Mucosa of descending colon (tissue), 3 donors: Measurements from ENCODE around the gene EPS8L3. TPM values are rescaled to one million over a fixed set of nuclear protein-coding genes. Genes with fewer than 3 reads are reported as not detected.

ENCODE experiments used
- ATAC-seq: fragments of 200-7000 bp; cut with Tn5 transposase; one replicate; pipeline ENCODE4 v1.9.1; 2020; ENCODE audit warnings: mild to moderate bottlenecking, moderate library complexity
- DNase-seq, 3 donors: peaks; one replicate each; pipeline ENCODE4 v3.0.0-alpha.2; 2020
- H3K36me3 ChIP-seq: fragments of 200-600 bp; one replicate; pipeline ENCODE4 v1.8.0; 2021; ENCODE audit warnings: low read depth, mild to moderate bottlenecking
- H3K4me1 ChIP-seq: fragments of 200-600 bp; one replicate; pipeline ENCODE4 v1.8.0; 2021; ENCODE audit warnings: low read depth, mild to moderate bottlenecking
- H3K4me3 ChIP-seq: fragments of 200-600 bp; one replicate; pipeline ENCODE4 v1.8.0; 2021; ENCODE audit warnings: mild to moderate bottlenecking
- H3K9me3 ChIP-seq: fragments of 200-600 bp; one replicate; pipeline ENCODE4 v1.8.0; 2021; ENCODE audit warnings: mild to moderate bottlenecking
- CTCF ChIP-seq: fragments of 200-600 bp; IDR thresholded peaks from one replicate; pipeline ENCODE4 v1.8.0; 2022; ENCODE audit warnings: antibody characterized with exemption, mild to moderate bottlenecking
- intact Hi-C, 2 donors: fragments of 100-400 bp; cut with DNase I in 1 of 2; cut with micrococcal nuclease in 1 of 2; formaldehyde crosslinking; loops; one replicate each; pipeline versions ENCODE4 v1.11.0 to v1.11.1; 2022; cut with DNase I, micrococcal nuclease
- total RNA-seq, 3 donors: library from RNA; stranded (reverse); fragmentation: NEBNext Ultra II Directional in 2 of 3; extraction: Animal tissue kit (Norgen Biotek cat#: 25700) in 2 of 3; gene quantifications; one replicate each; pipeline versions ENCODE4 v1.2.1 to v1.2.4, GENCODE V29; 2021 to 2023
- donor health status: DM: no; HTN: no; CAD: no; lungs with moderate emphysema.
- donor health status: DM: no; HTN: no; CAD: no.
- donor health status: DM: no; HTN: yes; CAD: no.

The EPS8L3 gene
- total RNA-seq, 3 donors from 2014 or later = 211 to 539 (median 356) TPM

- Histone ChIP-seq H3K36me3 (no peaks in the 10 kb centered on the region), H3K4me3 (no peak overlapping the region), H3K4me1 (peaks cover 4% of the 10 kb centered on the region), H3K9me3 (no peaks in the 10 kb centered on the region)
- ATAC-seq (no peak), DNase-seq (peak in 1 of 3 donors; percentile 17)
- intact Hi-C loops = loop anchor here (2.0 to 5.0 kb wide), 3 partner anchors 206 to 234 kb away; partner anchors contain the start of gene AHCYL1 (in 1 of the 2)
- TF ChIP-seq CTCF = no peak
Observed at GRCh38 chr1:109776206-109776835, 12.6 kb upstream of the EPS8L3 start.

- no peak for TF ChIP-seq CTCF
- no peaks in the 10 kb centered on the region for H3K36me3 ChIP-seq
- no peak for ATAC-seq
- intact Hi-C loops = loop anchor here in 1 of 2 donors (5.0 kb wide), 2 partner anchors 207 to 233 kb away; partner anchors contain the start of gene AHCYL1
- peaks cover 4% of the 10 kb centered on the region for H3K4me1 ChIP-seq
- no peak overlapping the region for H3K4me3 ChIP-seq
- no peaks in the 10 kb centered on the region for H3K9me3 ChIP-seq
- DNase-seq = no peak
Observed at GRCh38 chr1:109775398-109775797, 11.7 kb upstream of the EPS8L3 start.

GRCh38 chr1:109773900-109774485, 10.3 kb upstream of the EPS8L3 start:
- Histone ChIP-seq H3K4me3 (no peak overlapping the region), H3K36me3 (no peaks in the 10 kb centered on the region), H3K4me1 (peaks cover 4% of the 10 kb centered on the region), H3K9me3 (no peaks in the 10 kb centered on the region)
- no peak for ATAC-seq
- no peak for TF ChIP-seq CTCF
- DNase-seq = peak in 2 of 3 donors; percentile 33 to 51
- intact Hi-C loops = loop anchor here (5.0 kb wide), 1 partner anchor 132 kb away; no protein-coding TSS in a partner anchor

- H3K36me3 ChIP-seq = no peaks in the 10 kb centered on the region
- ATAC-seq = peak; percentile 87
- TF ChIP-seq CTCF = peak; percentile 81
- no peak overlapping the region for H3K4me3 ChIP-seq
- H3K9me3 ChIP-seq = no peaks in the 10 kb centered on the region
- peaks cover 4% of the 10 kb centered on the region for H3K4me1 ChIP-seq
- intact Hi-C loops = loop anchor here (5.0 kb wide), 1 partner anchor 131 kb away; no protein-coding TSS in a partner anchor
- peak; percentile 81 to 85 (median 84) for DNase-seq
Observed at GRCh38 chr1:109773203-109773899, 9.6 kb upstream of the EPS8L3 start.

- peaks cover 4% of the 10 kb centered on the region for H3K4me1 ChIP-seq
- intact Hi-C loops = loop anchor here (5.0 kb wide), 1 partner anchor 130 kb away; no protein-coding TSS in a partner anchor
- H3K9me3 ChIP-seq = no peaks in the 10 kb centered on the region
- H3K36me3 ChIP-seq = no peaks in the 10 kb centered on the region
- no peak overlapping the region for H3K4me3 ChIP-seq
- no peak for TF ChIP-seq CTCF
- ATAC-seq (no peak), DNase-seq (peak in 2 of 3 donors; percentile 28 to 50)
Observed at GRCh38 chr1:109772658-109773202, 9.0 kb upstream of the EPS8L3 start.
